HG03521 (cell line): ENCODE data around the gene DTNBP1.

ENCODE experiments used
- ATAC-seq: cut with Tn5 transposase; IDR thresholded peaks from one replicate; pipeline ENCODE4 v1.9.1; 2021; ENCODE audit warnings: mild to moderate bottlenecking, moderate library complexity; ENCODE audit not compliant: unreplicated experiment

Gene DTNBP1

DNA sequence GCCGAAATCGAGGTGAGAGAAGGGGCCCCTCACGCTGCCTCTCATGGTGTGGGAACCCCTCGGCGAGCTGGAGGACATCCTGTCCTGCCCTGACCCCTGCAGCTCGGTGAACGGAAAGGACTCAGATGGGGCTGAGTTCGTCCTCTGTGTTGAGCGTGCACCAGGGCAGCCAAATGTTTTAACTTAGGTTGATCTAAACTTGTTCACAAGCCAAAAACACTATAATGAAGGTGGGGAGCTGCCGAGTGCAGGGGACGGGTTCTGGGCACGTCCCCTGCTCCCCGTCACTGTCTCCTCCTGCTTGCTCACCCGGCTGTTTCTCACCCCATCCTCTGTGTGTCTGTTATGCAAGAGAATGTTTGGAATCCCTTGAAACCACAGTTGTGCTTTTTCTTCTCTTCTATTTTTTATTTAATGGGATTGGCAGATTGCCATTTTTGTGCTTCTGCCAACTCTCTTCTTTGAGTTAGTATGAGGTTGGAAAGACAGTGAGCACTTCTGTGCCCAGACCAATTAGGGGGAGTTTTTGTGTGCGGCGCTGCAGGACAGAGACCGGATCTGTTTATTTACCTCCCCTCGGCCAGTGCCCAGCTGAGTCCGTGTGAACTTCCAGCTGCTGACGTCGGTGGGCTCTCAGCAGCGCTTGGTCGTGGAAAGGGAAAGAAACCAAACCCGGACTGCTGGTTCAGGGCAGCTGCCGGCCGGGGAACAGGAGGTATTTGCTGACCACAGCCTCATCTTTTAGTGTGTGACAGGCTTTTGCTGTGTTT lies 158.1 kb downstream of the DTNBP1 start:
- ATAC-seq = no peak

DNA sequence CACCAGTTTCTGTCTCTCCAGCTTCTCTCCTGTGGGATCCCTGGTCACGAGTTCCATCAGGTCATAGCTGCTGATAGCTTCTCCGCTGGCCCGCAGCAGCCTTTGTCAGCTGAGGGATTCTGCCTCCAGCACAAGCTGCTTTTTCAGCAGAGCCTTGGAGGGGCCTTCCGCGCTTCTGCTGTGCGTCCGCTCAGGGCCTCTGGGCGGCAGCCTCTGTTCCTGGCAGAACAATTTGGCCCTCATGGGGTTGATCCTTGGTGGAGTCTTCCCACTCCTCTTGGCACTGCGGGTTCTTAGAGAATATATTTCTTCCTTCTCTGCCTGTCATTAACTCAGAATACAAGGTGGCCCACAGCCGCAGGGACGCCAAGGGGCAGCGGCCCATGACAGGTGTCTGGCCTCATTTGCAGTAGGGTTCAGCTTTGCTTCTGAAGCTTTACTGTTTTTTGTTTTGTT lies 158.8 kb downstream of the DTNBP1 start:
- no peak for ATAC-seq

DNA sequence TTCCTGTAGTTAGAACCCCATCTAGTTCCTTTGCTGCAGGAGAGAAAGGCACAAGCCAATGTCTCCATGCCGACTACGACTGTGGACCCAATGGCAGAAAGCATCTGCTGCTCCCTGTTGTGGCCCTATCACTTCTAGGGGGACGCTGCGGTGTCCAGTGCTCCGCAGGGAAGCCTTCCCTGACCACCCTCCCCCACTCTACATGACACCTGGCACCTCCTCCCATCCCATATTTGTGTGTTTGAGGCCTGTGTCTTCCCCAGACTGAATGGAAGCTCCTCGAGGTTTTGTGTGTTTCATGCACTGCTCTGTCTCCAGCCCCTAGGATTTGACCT lies 159.5 kb downstream of the DTNBP1 start:
- ATAC-seq = no peak

DNA sequence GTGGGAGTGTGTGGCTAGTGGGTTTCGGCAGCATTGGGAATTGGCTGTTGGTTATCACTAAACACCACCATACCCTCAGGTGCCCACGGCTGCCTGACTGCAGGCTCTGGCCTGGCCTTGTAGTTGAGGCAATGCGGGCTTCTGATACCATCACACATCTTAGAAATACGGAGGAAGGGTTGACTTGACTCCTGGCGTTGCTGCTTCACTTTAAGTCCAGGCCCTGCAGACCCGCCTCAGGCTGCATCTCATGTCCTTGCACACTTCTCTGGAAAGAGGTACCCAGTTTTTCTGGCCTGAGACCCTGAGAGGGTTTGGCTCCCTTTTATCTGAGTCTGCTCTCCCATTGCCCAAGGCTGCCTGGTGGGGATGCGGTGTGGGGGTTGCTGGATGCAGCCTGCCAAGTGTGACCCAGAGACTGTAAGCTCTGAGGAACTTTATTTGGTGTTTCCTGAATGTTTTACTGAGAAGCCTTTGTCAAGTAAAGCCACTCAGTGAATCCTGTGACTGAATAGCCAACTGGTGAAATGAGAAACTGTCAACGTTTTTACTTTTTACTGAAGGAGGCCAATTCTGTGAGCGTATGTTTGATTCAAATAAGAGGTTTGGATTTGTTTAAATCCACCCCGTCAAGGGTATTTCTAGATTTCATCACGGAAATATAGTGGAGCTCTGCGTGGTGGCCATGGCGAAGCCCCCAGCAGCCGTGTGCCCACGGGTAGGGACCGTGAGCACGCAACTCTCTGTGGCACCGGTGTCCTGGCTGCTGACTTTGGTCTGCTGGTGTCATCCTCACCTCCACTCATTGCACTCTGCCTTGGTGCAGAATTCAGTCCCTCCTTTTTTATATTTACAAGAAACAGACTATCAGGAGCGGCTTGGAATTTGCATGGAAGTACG lies 160.1 kb downstream of the DTNBP1 start:
- ATAC-seq = no peak

DNA sequence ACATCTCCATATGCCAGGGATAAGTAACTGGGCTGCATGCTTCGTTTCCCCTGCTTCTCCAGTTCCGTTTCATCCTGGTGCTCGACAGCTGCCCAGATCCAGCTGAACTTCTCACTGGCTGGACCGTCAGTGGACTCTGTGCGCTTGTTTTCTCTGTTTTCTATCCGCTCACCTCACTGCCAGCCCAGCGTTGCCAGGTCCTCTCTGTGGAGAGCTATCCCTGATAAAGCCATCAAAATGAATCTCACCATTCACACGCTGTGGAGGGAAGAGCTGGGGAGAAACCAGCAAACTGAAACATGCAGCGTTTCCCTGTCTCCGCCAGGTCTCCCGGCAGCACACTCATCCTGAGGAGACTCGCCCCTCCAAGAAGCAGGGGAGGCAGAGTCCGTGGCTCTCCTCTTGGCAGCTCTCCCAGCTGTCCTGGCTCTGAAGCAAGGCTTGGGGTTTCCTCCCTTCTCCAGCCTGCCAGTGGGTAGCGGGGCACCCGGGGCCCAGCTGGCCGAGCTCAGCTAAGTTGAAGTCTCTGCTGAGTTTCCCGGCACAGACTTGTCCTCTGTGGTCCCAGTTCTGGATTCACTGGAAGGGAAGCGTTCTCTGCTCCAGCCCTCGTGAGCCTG lies 160.9 kb downstream of the DTNBP1 start:
- ATAC-seq = no peak

DNA sequence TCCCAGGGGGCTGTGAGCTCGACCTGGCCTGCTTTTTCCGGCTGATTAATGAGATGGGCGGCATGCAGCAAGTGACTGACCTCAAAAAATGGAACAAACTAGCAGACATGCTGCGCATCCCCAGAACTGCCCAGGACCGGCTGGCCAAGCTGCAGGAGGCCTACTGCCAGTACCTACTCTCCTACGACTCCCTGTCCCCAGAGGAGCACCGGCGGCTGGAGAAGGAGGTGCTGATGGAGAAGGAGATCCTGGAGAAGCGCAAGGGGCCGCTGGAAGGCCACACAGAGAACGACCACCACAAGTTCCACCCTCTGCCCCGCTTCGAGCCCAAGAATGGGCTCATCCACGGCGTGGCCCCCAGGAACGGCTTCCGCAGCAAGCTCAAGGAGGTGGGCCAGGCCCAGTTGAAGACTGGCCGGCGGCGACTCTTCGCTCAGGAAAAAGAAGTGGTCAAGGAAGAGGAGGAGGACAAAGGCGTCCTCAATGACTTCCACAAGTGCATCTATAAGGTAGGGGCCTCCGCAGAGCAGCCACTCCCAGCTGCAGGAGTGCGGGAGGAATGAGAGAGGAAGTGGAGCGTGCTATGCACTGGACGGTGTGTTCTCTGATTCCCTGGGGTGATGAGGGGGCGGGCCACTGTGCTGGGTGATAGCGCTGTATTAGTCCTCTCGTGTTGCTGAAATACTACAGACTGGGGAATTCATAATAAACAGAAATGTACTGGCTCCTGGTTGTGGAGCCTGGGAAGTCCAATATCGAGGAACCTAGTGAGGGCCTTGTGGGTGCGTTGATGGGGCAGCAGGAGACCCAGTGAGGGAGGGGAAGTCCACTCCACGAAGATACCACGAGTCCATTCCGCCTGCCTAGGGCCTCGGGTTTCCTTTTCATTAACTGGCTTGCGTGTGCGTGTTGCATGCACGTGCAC lies 161.7 kb downstream of the DTNBP1 start:
- ATAC-seq = no peak

DNA sequence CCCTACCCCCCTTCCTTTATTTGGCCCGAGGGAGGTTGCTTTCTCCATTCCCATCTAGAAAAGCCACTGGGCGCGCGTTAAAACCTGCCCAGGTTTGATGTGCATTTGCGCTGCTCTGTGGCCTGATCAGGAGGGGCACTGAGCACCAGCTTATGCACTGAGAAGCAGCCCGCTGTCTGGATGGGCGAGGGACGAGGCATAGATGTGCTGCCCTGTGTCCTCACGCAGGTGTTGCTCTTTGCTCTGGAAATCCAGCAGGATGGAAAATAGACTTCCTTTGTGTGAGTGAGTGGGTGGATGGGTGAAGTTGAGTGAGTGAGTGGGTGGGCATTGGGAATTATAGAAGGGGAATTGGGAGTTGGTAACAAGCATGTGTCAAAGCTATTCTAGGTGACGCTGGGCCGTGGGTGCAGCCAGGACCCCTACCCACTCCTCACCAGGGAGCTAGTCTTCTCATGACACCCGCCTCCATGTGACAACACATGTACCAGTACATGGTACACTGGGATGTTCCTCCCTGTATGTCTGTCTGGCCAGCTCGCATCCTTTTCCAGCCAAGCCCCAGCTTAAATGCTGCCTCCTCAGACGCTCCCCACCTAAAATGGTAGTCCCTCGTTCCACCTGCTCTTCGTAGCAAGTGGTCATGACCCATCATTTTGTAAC lies 162.6 kb downstream of the DTNBP1 start:
- ATAC-seq = no peak

DNA sequence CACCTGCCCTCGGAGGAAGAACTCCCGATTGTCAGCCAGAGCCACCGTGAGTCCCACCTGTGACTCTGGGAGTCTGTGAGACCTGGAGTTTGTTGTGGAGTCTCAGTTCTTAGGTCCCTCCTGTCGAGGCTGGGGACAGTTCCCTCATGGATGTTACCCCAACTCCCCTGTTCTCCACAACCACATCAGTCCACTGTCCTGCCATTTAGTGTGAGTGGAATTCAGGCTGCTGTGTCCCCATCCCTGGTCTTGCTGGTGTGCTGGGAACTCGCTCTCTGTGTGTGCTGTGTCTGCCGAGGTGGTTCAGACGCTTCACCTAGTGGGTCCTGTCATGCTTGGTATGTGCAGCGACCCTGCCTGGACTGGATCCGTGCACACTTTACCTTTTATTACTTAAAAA lies 163.2 kb downstream of the DTNBP1 start:
- no peak for ATAC-seq

DNA sequence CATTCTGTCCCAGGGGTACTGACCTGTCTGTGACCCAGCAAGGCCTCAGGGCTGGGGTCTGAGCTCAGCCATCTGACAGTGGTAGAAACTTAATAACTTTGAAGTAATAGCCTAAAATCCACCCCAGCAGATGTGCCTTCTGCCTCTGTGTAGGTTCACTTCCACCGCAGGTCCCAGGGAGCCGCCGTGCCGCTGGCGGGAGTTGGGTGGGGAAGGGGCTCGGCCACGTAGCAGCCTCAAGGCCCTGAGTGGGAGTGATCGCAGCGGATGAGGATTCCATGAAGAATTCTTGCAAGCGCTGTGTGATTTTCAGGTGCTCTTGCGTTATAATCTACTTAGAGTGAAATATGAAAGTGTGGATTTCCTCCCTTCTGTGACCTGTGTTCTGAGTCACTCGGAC lies 163.7 kb downstream of the DTNBP1 start:
- ATAC-seq = no peak

DNA sequence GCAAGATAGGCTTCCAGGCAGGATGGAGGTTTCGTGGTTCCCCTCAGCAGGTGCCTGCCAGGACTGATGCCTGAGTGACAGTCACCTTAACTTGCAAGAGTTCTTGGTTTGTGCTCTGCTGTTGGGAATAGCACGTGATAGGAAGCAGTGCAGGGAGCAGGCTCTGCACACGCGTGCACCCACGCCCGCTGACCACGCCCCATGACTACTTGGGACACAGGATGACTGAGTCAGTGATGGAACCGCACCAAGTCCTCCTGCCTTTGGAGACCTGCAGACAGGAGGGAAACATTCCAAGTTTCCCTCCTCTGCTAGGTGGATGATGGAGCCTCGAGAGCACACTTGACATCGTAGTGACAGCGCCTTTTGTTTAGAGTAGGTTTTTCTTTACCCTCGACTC lies 164.2 kb downstream of the DTNBP1 start:
- no peak for ATAC-seq

DNA sequence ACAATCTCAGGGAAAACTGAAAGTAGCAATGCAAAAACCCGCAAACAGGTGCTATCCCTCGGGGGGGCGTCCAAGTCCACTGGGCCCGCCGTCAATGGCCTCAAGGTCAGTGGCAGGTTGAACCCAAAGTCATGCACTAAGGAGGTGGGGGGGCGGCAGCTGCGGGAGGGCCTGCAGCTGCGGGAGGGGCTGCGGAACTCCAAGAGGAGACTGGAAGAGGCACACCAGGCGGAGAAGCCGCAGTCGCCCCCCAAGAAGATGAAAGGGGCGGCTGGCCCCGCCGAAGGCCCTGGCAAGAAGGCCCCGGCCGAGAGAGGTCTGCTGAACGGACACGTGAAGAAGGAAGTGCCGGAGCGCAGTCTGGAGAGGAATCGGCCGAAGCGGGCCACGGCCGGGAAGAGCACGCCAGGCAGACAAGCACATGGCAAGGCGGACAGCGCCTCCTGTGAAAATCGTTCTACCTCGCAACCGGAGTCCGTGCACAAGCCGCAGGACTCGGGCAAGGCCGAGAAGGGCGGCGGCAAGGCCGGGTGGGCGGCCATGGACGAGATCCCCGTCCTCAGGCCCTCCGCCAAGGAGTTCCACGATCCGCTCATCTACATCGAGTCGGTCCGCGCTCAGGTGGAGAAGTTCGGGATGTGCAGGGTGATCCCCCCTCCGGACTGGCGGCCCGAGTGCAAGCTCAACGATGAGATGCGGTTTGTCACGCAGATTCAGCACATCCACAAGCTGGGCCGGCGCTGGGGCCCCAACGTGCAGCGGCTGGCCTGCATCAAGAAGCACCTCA lies 166.3 kb downstream of the DTNBP1 start:
- no peak for ATAC-seq

DNA sequence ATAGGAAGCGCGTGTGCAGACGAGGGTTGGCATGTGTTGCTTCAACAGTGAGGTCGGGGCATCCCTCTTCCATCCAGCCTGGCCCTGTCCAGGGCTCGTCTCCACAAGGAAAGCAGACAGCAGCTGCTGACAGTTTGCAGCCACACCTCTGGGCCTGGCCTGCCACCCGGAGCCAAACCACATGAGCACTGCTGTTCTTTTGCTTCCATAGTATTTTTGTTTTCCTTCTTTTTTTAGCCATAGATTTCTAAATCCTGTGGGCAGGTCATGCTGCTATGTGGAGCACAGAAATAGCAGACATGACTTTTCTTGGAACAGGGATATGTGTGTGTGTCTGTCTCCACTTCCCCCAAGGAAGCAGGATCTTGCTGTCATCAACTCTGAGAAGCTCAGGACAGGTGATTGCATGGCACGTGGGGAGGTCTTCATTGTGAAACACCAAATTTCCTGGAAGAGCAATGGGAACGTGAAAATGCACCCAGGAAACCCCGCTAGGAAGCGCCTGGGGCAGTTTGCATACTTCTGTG lies 167.4 kb downstream of the DTNBP1 start:
- ATAC-seq = no peak

DNA sequence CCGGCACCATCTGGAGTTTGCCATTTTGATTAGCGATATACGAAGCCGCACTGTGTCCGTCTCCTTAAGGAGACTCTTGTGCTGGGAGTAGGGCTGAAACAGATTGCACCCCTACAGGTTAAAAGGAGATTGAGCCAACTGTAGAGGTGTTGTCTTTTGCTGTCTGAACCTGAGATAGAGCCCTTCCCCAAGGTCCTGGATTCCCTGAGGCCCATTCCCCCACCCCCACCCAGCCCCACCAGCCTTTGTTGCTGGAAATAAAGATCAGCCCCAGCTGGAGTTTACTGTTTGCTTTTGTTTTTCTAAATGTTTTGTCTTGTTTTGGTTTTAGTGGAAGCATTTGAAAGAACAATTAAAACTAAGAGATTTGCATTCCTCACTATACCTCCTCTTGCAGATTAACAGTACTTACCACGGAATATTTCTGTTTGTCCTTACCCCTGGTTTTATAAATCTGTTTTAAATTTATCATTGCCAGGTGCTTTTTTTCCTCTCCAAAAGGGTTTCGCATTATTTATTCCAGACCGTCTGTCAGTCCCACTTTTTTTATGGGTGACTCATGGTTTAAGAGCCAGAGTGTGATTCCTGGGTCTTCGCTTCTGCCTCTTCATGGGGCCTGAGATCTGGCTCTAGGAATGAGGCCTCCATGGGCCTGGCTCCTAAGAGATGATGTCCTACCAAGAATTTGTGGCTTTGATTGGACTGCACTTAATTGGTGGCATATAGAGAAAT lies 169.2 kb downstream of the DTNBP1 start:
- no peak for ATAC-seq

DNA sequence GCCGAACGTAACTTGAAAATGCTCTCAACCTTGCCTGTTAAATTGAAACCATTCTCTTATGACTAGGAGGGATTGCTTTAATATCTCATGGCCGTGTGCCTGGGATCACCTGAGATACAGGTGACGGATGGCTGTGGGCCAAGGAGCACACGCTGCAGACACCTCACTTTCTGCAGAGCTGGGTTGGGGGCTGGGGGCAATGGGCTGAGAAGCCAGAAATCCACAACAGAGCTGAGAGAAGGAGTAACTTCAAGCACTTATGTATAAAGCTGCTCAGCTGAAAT lies 170.9 kb downstream of the DTNBP1 start:
- no peak for ATAC-seq

DNA sequence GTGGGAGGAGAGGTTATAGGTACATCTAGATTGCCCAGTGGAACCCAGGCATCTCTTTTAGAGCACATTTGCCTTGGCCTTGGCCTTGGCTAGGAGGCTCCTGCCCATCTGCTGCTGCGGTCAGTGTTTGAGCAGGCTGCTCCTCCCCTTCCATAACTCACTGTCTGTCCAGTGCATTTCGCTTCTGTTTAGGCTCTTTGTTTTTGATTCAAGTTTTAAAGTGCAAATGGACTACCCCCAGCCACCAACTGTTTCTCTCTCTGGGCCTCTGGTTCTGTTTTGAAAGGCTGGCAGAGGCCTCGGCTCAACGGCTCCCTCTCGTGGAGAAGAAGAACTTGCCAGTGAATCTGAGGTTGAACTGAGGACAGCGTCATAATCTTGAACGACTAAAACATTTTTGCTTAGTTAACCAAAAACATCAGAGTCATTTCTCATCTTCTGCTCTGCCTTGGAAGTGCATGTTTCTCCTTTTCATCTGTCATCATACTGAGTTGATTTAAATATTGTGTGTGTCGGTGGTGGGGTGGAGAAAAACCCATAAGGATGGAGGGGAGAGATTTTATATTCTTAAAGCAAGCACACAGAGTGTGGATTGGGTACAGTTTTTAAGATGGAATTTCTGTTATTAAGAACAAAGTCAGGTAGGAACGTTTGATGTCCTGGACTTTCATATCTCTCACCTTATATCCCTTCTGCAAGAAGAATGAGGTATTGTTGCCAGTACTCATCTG lies 171.4 kb downstream of the DTNBP1 start:
- ATAC-seq = no peak

DNA sequence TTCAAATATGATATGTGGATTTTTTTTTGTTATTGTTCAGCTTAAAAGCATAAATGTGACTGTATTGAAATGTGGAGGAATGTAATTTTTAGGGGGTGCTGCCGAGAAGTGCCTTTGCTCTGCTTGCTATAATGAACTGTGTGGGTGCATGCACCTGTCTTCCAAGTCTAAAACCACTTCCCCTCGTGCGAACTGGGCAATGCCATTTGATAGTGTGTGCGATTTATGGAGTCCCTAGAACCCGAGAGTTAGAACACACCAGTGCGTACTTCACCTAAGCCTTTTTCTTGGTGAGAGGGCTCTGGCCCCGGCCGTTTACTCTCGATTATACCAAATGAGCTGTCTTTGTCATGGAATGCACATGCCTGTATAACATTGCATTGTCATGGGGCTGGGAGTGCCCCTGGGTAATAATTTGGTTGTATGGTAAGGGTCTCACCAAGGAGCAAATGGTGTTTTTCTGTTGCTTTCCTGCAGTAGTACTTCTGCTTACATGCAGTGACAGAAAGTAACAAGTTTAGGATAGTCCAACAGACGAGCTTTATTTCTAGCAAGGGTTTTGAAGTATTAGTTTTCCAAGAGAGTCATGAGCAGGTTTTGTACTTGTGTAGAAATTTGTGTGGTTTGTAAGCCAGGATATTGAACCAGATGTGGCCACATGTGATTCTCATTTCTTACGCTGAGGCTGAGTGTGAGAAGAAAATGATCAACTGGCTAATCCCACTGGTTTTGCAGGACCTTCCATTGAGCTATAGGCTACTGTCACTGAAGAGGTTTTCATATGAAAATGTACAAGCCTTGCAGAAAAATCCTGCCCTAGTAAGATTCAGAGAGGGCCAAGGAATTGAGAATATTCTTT lies 172.4 kb downstream of the DTNBP1 start:
- ATAC-seq = no peak
